WTC11 (cell line): ENCODE measurements around the gene VASH1. TPM values are rescaled to one million over a fixed set of nuclear protein-coding genes. Genes with fewer than 3 reads are reported as not detected.
"Not testable (repeated sequence)": the region's sequence is repeated elsewhere in the genome, so short reads cannot be mapped to it uniquely, and the experiment has no call there.

Experiments
- ATAC-seq: fragments of 200-7000 bp; cut with Tn5 transposase; 2 replicates; pipeline ENCODE4 v1.10.0; 2021; ENCODE audit warnings: mild to moderate bottlenecking, moderate library complexity
- CTCF ChIA-PET: fragments of 300-600 bp; sonication (Branson Sonifier 250); formaldehyde crosslinking; loops from one replicate; lab custom pipeline; 2021; ENCODE audit warnings: antibody characterized with exemption; lab: Charles Lee
- POLR2A ChIA-PET: fragments of 350-600 bp; sonication (Branson Sonifier 250); formaldehyde crosslinking; loops from one replicate; lab custom pipeline; 2021; ENCODE audit warnings: antibody characterized with exemption; lab: Charles Lee
- DNase-seq: peaks from one replicate; pipeline ENCODE4 v3.0.0; 2021; ENCODE audit warnings: low spot score
- H3K27ac Mint-ChIP-seq: 2 replicates; pipeline ENCODE4 v1.8.0; 2021; ENCODE audit warnings: mixed read lengths
- H3K27me3 Mint-ChIP-seq: 2 replicates; pipeline ENCODE4 v1.8.0; 2021; ENCODE audit warnings: low read depth, mild to moderate bottlenecking, moderate library complexity, mixed read lengths
- H3K36me3 Mint-ChIP-seq: 2 replicates; pipeline ENCODE4 v1.8.0; 2021; ENCODE audit warnings: mixed read lengths
- H3K4me1 Mint-ChIP-seq: 2 replicates; pipeline ENCODE4 v1.8.0; 2022; ENCODE audit warnings: mixed read lengths
- H3K4me3 Mint-ChIP-seq: 2 replicates; pipeline ENCODE4 v1.8.0; 2021; ENCODE audit warnings: mild to moderate bottlenecking, moderate library complexity, mixed read lengths
- H3K9me3 Mint-ChIP-seq: 2 replicates; pipeline ENCODE4 v1.8.0; 2021; ENCODE audit warnings: mixed read lengths
- AR ChIP-seq: fragments of 250-450 bp; sonication (Bioruptor Pico); IDR thresholded peaks from 2 replicates; pipeline ENCODE4 v1.9.0; 2021; ENCODE audit warnings: mild to moderate bottlenecking
- ATF2 ChIP-seq: sonication (generic); formaldehyde crosslinking; IDR thresholded peaks from 2 replicates; pipeline ENCODE4 v1.8.1; 2022; ENCODE audit warnings: low read depth, missing genetic modification reagents, borderline replicate concordance
- E2F5 ChIP-seq: sonication (generic); formaldehyde crosslinking; IDR thresholded peaks from 2 replicates; pipeline ENCODE4 v1.8.1; 2022; ENCODE audit warnings: mild to moderate bottlenecking, moderate library complexity, missing genetic modification reagents
- HMGXB4 ChIP-seq: sonication (generic); formaldehyde crosslinking; IDR thresholded peaks from 2 replicates; pipeline ENCODE4 v1.8.1; 2023; ENCODE audit warnings: mild to moderate bottlenecking, moderate library complexity, missing genetic modification reagents
- KAT7 ChIP-seq: sonication (generic); formaldehyde crosslinking; IDR thresholded peaks from 2 replicates; pipeline ENCODE4 v1.8.1; 2023; ENCODE audit warnings: missing genetic modification reagents, mild to moderate bottlenecking, borderline replicate concordance
- MYBL2 ChIP-seq: sonication (generic); formaldehyde crosslinking; IDR thresholded peaks from 2 replicates; pipeline ENCODE4 v1.8.1; 2023; ENCODE audit warnings: mild to moderate bottlenecking, moderate library complexity, missing genetic modification reagents
- SMAD3 ChIP-seq: sonication (generic); formaldehyde crosslinking; IDR thresholded peaks from 2 replicates; pipeline ENCODE4 v1.8.0; 2022; ENCODE audit warnings: missing genetic modification reagents, mild to moderate bottlenecking, borderline replicate concordance
- USF2 ChIP-seq: sonication (generic); formaldehyde crosslinking; IDR thresholded peaks from 2 replicates; pipeline ENCODE4 v1.8.1; 2023; ENCODE audit warnings: mild to moderate bottlenecking, missing genetic modification reagents, moderate library complexity
- ZNF232 ChIP-seq: sonication (generic); formaldehyde crosslinking; IDR thresholded peaks from 2 replicates; pipeline ENCODE4 v1.8.0; 2022; ENCODE audit warnings: mild to moderate bottlenecking, missing genetic modification reagents
- ZSCAN18 ChIP-seq: fragments of 250-450 bp; sonication (Bioruptor Pico); IDR thresholded peaks from 2 replicates; pipeline ENCODE4 v2.1.2; 2022; ENCODE audit warnings: mild to moderate bottlenecking, moderate library complexity
- total RNA-seq: library from RNA; stranded (reverse); gene quantifications from 3 replicates; pipeline ENCODE4 v1.2.3, GENCODE V29; 2021
- TF ChIP-seq, protein P1 (sequence below): fragments of 250-450 bp; sonication (Bioruptor Pico); IDR thresholded peaks from 2 replicates; pipeline ENCODE4 v1.9.0; 2021; ENCODE audit warnings: mild to moderate bottlenecking
- TF ChIP-seq, protein P2 (sequence below): sonication (generic); formaldehyde crosslinking; IDR thresholded peaks from 2 replicates; pipeline ENCODE4 v1.8.0; 2022; ENCODE audit warnings: mild to moderate bottlenecking, missing genetic modification reagents
- TF ChIP-seq, protein P3 (sequence below): sonication (generic); formaldehyde crosslinking; conservative IDR thresholded peaks from 2 replicates; pipeline ENCODE4 v1.8.1; 2022; ENCODE audit warnings: mild to moderate bottlenecking, missing genetic modification reagents
- TF ChIP-seq, protein P4 (sequence below): fragments of 250-450 bp; sonication (Bioruptor Pico); IDR thresholded peaks from 2 replicates; pipeline ENCODE4 v1.9.0; 2021; ENCODE audit warnings: moderate library complexity, mild to moderate bottlenecking, inconsistent platforms, borderline replicate concordance

VASH1 gene
- total RNA-seq, 1 experiment from 2014 or later, result 7.2 TPM

DNA sequence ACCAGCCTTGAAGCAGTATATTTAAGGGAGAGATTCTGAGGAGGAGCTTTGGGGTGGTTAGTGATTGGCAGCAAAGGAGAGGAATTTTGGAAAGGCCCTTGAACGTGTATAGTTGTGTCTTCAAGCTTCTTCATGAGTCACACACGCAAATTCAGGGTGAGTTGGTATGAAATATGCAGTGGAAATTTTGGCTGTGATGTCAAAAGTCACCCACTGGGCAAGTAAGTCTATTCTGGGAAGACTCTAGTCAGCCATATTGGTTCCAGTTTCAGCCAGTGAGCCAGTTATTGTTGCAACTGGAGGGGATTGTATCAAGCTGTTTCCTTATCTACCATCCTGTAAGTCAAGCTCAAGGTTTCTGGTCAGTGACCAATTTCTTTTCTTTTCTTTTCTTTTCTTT is 32.0 kb upstream of the VASH1 start (continued):
- TF ChIP-seq ZSCAN18, result no peak
- TF ChIP-seq, all 79 proteins: peak for 0

DNA sequence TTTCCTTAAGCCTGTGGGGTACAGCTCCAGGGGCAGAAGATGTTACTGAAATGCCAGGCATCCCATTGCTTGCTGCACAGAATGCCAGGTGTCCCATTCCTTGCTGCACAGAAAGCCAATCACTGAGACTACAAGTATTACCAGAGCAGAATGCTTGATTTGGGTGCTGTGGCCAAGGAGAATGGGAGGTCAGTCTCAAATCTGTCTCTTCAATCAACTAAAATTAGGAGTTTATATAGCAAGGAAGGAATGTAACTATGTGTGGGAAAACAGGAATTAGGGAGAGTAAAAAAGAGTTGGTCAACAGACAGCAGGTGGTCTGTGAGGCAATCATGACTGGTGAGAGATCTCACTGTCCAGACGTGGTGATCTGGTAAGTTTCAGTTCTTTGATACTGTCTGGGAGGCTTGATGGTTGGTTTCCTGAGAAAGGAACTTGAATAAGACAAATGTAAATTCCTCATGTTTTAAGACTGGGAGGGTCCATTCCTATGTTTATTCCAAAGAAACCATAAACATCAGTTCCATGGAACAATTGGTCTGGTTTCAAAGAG is 31.2 kb upstream of the VASH1 start:
- Mint-ChIP-seq H3K36me3 (no peaks in the 10 kb centered on the region), H3K27ac (no peak overlapping the region), H3K4me3 (no peak overlapping the region)
- CTCF ChIA-PET, result no interaction called here
- POLR2A ChIA-PET, result no interaction called here
- no peak for ATAC-seq
- no peak for DNase-seq
- TF ChIP-seq, protein P1, sequence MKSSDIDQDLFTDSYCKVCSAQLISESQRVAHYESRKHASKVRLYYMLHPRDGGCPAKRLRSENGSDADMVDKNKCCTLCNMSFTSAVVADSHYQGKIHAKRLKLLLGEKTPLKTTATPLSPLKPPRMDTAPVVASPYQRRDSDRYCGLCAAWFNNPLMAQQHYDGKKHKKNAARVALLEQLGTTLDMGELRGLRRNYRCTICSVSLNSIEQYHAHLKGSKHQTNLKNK (CRISPR knock-in tag), result no peak
- TF ChIP-seq ATF2, result no peak
- no peak for TF ChIP-seq ZNF232 (CRISPR knock-in tag)
- TF ChIP-seq, protein P2, sequence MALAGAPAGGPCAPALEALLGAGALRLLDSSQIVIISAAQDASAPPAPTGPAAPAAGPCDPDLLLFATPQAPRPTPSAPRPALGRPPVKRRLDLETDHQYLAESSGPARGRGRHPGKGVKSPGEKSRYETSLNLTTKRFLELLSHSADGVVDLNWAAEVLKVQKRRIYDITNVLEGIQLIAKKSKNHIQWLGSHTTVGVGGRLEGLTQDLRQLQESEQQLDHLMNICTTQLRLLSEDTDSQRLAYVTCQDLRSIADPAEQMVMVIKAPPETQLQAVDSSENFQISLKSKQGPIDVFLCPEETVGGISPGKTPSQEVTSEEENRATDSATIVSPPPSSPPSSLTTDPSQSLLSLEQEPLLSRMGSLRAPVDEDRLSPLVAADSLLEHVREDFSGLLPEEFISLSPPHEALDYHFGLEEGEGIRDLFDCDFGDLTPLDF (CRISPR knock-in tag), result no peak
- TF ChIP-seq MYBL2, result no peak
- no peak for TF ChIP-seq E2F5 (CRISPR knock-in tag)
- TF ChIP-seq, protein P3, sequence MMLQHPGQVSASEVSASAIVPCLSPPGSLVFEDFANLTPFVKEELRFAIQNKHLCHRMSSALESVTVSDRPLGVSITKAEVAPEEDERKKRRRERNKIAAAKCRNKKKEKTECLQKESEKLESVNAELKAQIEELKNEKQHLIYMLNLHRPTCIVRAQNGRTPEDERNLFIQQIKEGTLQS (CRISPR knock-in tag), result no peak
- no peak for TF ChIP-seq HMGXB4
- TF ChIP-seq, all 79 proteins: peak for 0
- peaks cover 11% of the 10 kb centered on the region for H3K4me1 Mint-ChIP-seq
- no peaks in the 10 kb centered on the region for H3K9me3 Mint-ChIP-seq
- H3K27me3 Mint-ChIP-seq, result no peaks in the 10 kb centered on the region; the same call in 1 of the 2 replicates

- CTCF ChIA-PET, H3K4me3 Mint-ChIP-seq, H3K27me3 Mint-ChIP-seq, H3K36me3 Mint-ChIP-seq, H3K4me1 Mint-ChIP-seq, POLR2A ChIA-PET, DNase-seq, ATAC-seq, H3K27ac Mint-ChIP-seq: not testable (repeated sequence)
- H3K9me3 Mint-ChIP-seq, result peaks cover 26% of the 10 kb centered on the region
Observed at GRCh38 chr14:76734501-76734900, 26.8 kb upstream of the VASH1 start.

DNA sequence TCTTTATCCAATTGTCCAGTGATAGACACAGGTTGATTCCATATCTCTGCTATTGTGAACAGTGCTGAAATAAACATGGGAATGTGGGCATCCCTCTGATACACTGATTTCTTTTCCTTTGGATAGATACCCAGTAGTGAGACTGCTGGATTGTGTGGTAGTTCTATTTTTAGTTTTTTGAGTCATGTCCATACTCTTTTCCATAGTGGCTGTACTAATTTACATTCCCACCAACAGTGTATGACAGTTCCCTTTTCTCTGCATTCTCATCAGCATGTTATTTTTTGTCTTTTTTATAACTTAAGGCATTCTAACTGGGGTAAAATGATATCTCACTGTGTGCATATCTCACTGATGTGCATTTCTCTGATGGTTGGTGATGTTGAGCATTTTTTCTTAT is 24.8 kb upstream of the VASH1 start:
- H3K9me3 Mint-ChIP-seq, result peaks cover 45% of the 10 kb centered on the region
- DNase-seq (no peak), ATAC-seq (no peak)
- no peak overlapping the region for H3K27ac Mint-ChIP-seq
- H3K4me3 Mint-ChIP-seq, result no peak overlapping the region
- no peaks in the 10 kb centered on the region for H3K4me1 Mint-ChIP-seq
- ChIA-PET CTCF (no interaction called here), POLR2A (no interaction called here)
- H3K27me3 Mint-ChIP-seq, result peaks cover 14% of the 10 kb centered on the region
- H3K36me3 Mint-ChIP-seq, result peaks cover 8% of the 10 kb centered on the region
- TF ChIP-seq, protein P4, sequence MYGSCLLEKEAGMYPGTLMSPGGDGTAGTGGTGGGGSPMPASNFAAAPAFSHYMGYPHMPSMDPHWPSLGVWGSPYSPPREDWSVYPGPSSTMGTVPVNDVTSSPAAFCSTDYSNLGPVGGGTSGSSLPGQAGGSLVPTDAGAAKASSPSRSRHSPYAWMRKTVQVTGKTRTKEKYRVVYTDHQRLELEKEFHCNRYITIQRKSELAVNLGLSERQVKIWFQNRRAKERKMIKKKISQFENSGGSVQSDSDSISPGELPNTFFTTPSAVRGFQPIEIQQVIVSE (CRISPR knock-in tag), result no peak
- TF ChIP-seq USF2, result no peak
- no peak for TF ChIP-seq KAT7 (CRISPR knock-in tag)
- no peak for TF ChIP-seq AR
- no peak for TF ChIP-seq SMAD3
